ENCODE data around the gene TRAFD1.
A peak's percentile ranks its signal among the peaks of the same experiment; 100 is the strongest.
"Not testable (repeated sequence)": the region's sequence is repeated elsewhere in the genome, so short reads cannot be mapped to it uniquely, and the experiment has no call there.

The TRAFD1 gene

GRCh38 chr12:112096667-112097066, 28.7 kb upstream of the TRAFD1 start:
- no peak overlapping the region for H3K4me3 ChIP-seq (ENCODE audit: low read depth in 1 of 2, low read length in 1 of 2)
- no peaks in the 10 kb centered on the region for H3K27me3 ChIP-seq
- no peaks in the 10 kb centered on the region for H3K9me3 ChIP-seq
- H3K4me1 ChIP-seq (ENCODE audit: control insufficient read depth in 1 of 2, insufficient read depth in 1 of 2, low read depth in 1 of 2, low read length in 1 of 2) = no peaks in the 10 kb centered on the region
- peaks cover 6% of the 10 kb centered on the region for H3K36me3 ChIP-seq
- H3K27ac ChIP-seq = peak overlapping the region; percentile 38
- no peak for TF ChIP-seq CTCF (IDR thresholded peaks at IDR 0.05)

GRCh38 chr12:112097641-112098040, 27.7 kb upstream of the TRAFD1 start:
- no peak for TF ChIP-seq CTCF (IDR thresholded peaks at IDR 0.05)
- Histone ChIP-seq H3K27ac (no peak overlapping the region), H3K4me3 (ENCODE audit: low read depth in 1 of 2, low read length in 1 of 2) (no peak overlapping the region), H3K4me1 (ENCODE audit: control insufficient read depth in 1 of 2, insufficient read depth in 1 of 2, low read depth in 1 of 2, low read length in 1 of 2) (no peaks in the 10 kb centered on the region), H3K27me3 (no peaks in the 10 kb centered on the region), H3K9me3 (no peaks in the 10 kb centered on the region), H3K36me3 (peaks cover under 1% of the 10 kb centered on the region)

GRCh38 chr12:112100500-112100899, 24.9 kb upstream of the TRAFD1 start:
- not testable (repeated sequence) for H3K27me3 ChIP-seq; H3K4me1 ChIP-seq (ENCODE audit: control insufficient read depth in 1 of 2, insufficient read depth in 1 of 2, low read depth in 1 of 2, low read length in 1 of 2); H3K27ac ChIP-seq; H3K4me3 ChIP-seq (ENCODE audit: low read depth in 1 of 2, low read length in 1 of 2); H3K36me3 ChIP-seq; H3K9me3 ChIP-seq

GRCh38 chr12:112102127-112102526, 23.2 kb upstream of the TRAFD1 start:
- no peaks in the 10 kb centered on the region for H3K9me3 ChIP-seq
- H3K36me3 ChIP-seq = no peaks in the 10 kb centered on the region
- no peak overlapping the region for H3K4me3 ChIP-seq (ENCODE audit: low read depth in 1 of 2, low read length in 1 of 2)
- TF ChIP-seq CTCF (IDR thresholded peaks at IDR 0.05) = no peak
- no peaks in the 10 kb centered on the region for H3K4me1 ChIP-seq (ENCODE audit: control insufficient read depth in 1 of 2, insufficient read depth in 1 of 2, low read depth in 1 of 2, low read length in 1 of 2)
- no peak overlapping the region for H3K27ac ChIP-seq
- no peaks in the 10 kb centered on the region for H3K27me3 ChIP-seq

- H3K4me1 ChIP-seq (ENCODE audit: control insufficient read depth in 1 of 2, insufficient read depth in 1 of 2, low read depth in 1 of 2, low read length in 1 of 2); H3K27me3 ChIP-seq; H3K36me3 ChIP-seq; H3K9me3 ChIP-seq; H3K27ac ChIP-seq; H3K4me3 ChIP-seq (ENCODE audit: low read depth in 1 of 2, low read length in 1 of 2): not testable (repeated sequence)
Observed at GRCh38 chr12:112102746-112103145, 22.6 kb upstream of the TRAFD1 start.

GRCh38 chr12:112103758-112104503, 21.4 kb upstream of the TRAFD1 start:
- no peaks in the 10 kb centered on the region for H3K27me3 ChIP-seq
- H3K36me3 ChIP-seq = no peaks in the 10 kb centered on the region
- TF ChIP-seq CTCF (IDR thresholded peaks at IDR 0.05) = no peak
- peaks cover 10% of the 10 kb centered on the region in 2 experiments for H3K4me1 ChIP-seq (ENCODE audit: control insufficient read depth in 1 of 2, insufficient read depth in 1 of 2, low read depth in 1 of 2, low read length in 1 of 2)
- no peak overlapping the region for H3K27ac ChIP-seq
- no peak overlapping the region for H3K4me3 ChIP-seq (ENCODE audit: low read depth in 1 of 2, low read length in 1 of 2)
- H3K9me3 ChIP-seq = no peaks in the 10 kb centered on the region

Data from neutrophil (primary cell).